Activated effector memory CD4-positive, alpha-beta T cell treated with anti-CD3 and anti-CD28 coated beads, Interleukin-2, amount 50 U/mL, for 16 hours (primary cell): ENCODE measurements around the gene KAT2B.

Experiments used
- DNase-seq: peaks from one replicate; pipeline ENCODE4 v3.0.0-alpha.2; 2020

The KAT2B gene

DNA sequence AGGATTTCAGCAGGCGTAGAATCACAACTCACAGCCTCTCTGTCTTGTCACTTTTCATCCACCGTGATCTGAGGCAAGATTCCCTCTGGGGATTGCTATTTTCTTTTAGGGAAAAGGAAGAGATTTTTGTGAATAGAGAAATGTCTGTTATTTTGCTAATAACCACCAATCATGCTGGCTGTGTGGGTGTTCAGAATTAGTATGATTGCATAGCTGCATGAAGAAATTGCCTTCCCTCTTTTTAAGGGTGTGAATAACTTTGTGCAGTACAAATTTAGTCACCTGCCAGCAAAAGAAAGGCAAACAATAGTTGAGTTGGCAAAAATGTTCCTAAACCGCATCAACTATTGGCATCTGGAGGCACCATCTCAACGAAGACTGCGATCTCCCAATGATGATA lies 60.8 kb downstream of the KAT2B start:
- DNase-seq, result no peak

GRCh38 chr3:20103731-20104130 lies 63.5 kb downstream of the KAT2B start:
- DNase-seq, result no peak

GRCh38 chr3:20104167-20104661 lies 64.0 kb downstream of the KAT2B start:
- DNase-seq, result peak; percentile 84

DNA sequence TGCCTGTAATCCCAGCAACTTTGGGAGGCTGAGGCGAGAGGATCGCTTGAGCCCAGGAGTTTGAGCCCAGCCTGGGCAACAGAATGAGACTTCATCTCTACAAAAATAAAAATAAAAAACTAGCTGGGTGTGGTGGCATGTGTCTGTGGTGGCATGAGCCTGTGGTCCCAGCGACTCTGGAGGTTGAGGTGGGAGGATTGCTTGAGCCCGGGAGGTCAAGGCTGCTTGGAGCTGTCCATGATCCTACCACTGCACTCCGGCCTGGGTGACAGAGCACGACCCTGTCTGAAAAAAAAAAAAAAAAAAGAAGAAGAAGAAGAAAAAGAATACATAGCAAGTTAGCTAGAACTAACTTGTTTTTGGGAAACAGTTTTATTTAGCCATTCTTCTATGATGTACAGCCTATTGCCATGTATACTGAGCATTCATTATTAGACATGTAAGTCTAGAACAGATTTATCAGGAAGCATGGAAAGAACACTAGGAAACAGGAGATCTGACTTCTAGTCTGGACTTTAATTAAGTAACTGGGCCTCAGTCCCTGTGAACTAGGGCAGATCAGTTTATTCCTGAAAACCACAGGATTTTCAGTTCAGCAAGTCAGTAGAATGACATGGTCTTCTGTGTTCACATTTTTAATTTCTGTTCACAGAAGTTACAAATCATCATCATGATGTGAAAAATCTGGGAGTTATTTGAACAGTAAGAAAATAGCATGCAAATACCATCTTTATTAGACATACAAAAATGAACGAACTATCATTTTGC lies 65.5 kb downstream of the KAT2B start:
- no peak for DNase-seq

DNA sequence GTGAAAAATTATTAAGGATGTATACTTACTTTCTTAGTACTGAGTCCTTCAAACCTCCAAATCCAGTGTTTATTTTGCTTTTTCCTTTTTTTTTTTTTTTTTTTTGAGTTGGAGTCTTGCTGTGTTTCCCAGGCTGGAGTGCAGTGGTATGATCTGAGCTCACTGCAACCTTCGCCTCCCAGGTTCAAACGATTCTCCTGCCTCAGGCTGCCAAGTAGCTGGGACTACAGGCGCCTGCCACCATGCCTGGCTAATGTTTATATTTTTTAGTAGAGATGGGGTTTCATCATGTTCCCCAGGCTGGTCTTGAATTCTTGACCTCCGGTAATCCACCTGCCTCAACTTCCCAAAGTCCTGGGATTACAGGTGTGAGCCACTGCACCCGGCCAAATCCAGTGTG lies 67.5 kb downstream of the KAT2B start:
- DNase-seq, result no peak

- no peak for DNase-seq
Measured at GRCh38 chr3:20108869-20109268, 68.6 kb downstream of the KAT2B start.

DNA sequence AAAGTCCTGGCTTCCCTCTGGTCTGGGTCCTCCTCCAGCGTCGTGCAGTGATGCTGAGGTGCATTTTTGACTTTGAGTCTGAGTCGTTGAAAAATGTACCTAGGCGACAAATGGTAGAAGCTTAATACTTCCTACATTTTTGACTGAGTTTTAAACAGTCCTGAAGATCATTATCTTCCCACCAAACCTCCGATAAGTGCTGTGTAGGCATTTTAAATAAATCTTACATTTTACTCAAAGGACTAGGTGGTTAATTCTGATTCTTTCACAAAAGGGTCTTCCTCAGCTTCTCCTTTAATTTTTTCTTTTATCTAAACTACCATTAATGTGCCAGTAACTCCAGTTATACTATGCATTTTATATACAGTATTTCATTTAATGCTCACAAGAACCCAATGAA lies 70.6 kb downstream of the KAT2B start:
- DNase-seq, result no peak

GRCh38 chr3:20111836-20112235 lies 71.6 kb downstream of the KAT2B start:
- no peak for DNase-seq

DNA sequence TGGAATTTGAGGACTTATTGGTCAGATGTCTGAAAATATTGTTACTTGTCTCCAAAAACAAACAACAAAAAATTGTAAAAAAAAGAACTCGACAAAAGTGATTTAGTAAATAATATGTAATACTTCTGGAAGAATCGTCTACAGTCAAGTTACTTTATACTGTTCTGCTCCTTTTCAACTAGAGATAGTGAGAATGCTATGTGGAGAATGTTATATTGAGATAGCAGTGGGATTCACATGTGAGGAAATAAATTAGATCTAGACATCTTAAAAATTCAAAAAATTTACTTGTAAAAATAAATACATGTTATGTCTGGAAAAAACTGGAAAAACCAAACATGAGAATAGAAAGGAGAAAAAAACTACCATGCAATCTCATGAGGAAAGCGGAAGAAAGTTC lies 80.8 kb downstream of the KAT2B start:
- DNase-seq, result no peak

GRCh38 chr3:20123131-20123652 lies 82.9 kb downstream of the KAT2B start:
- no peak for DNase-seq

DNA sequence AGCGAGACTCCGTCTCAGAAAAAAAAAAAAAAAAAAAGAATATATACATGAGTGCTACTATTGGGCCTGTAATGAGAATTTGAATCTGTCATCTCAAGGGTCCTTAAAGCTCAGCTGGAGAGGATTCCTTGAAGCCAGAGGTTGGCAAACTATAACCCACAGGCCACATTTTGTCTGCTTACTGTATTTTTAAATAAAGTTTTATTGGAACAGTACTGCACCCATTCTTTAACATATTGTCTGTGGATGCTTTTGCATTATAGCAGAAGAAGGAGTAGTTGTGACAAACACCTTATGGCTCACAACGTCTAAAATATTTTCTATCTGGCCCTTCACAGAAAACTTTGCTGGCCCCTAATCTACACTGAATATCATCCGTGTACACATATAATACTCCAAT lies 85.0 kb downstream of the KAT2B start:
- no peak for DNase-seq

- no peak for DNase-seq
Measured at GRCh38 chr3:20125897-20126296, 85.7 kb downstream of the KAT2B start.

DNA sequence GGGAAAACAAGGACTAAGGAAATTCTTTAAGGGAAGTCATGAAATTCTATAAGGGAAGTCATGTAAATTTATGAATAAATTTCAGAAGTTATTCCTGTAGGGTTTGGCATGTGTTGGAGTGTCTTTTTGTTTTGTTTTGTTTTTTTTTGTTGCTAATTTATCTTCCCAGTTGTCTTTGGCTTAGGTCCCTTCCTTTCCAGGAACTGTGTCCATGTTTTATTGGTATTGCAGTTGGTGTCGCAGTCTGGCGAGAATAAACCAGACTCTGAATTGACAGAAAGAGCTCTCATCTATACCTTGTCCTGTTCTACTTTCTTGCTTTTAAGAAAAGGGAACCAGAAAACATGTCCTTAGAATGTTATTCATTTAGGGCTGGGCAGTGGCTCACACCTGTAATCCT lies 88.1 kb downstream of the KAT2B start:
- DNase-seq, result no peak

DNA sequence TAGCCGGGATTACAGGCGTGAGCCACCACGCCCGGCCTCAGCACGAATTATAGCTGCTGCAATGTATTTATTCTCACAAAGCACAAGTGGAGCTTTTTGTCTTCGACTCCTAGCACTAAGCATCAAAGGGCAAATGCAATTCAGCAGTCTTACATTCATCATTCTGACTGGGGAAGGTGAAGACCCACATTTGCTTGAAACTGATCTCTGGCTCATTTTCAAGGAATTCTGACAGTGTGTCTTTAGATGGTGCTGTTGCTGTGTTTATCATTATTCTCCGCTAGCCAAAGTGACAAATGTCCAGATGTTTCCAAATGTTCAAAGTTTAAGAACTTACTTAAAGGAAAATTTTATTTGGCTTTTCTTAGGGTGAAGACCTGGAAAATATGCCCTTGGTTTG lies 89.9 kb downstream of the KAT2B start:
- no peak for DNase-seq

- DNase-seq, result no peak
Measured at GRCh38 chr3:20136231-20136630, 96.0 kb downstream of the KAT2B start.

GRCh38 chr3:20137647-20138046 lies 97.4 kb downstream of the KAT2B start:
- no peak for DNase-seq

DNA sequence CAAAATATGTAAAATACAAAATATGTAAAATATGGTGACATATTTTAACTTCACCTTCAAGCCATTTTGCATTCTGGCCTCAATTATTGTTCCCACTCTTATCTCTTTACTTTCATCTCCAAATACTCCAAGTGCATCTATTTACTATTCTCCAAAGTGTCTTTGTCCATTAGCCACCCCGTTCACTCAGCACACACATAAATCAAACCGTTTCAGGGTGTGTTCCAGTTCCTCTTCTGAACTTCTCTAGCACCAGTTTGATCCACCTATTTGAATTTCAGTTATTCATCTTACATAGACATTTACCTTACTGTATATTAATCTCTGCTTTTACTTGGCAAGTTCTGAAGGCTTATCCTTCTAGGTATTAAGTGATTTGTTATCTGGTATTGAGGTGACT lies 100.6 kb downstream of the KAT2B start:
- DNase-seq, result no peak

- no peak for DNase-seq
Measured at GRCh38 chr3:20141316-20141715, 101.1 kb downstream of the KAT2B start.

GRCh38 chr3:20141851-20142250 lies 101.6 kb downstream of the KAT2B start:
- no peak for DNase-seq

DNA sequence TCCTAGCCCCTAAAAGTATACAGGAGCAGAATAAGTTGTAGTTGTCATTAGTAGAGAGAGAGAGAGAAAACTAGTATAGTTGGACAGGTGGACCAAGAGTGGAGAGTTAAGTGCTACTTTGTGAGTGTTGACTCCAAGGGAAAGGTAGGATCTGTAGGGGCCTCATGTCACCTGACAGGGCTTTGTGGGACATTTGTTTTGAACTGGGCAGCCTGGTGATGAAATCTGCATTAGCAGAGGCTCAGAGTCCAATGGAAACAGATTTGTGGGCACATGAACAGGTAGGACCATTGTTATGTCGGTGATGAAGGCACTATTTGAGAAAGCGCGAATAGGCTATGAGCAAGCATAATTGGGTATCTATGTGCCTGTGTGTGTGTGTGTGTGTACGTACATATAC lies 102.3 kb downstream of the KAT2B start:
- DNase-seq, result no peak

DNA sequence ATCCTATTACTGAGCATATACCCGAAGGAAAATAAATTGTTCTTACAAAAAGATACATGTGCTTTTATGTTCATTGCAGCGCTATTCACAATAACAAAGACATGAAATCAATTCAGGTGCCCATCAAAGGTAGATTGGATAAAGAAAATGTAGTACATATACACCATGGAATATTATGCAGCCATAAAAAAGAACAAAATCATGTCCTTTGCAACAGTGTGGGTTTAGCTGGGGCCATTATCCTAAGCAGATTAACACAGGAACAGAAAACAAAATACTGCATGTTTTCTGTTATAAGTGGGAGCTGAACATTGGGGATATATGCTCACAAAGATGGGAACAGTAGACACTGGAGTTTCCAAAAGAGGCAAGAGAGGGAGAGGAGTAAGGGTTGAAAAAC lies 103.3 kb downstream of the KAT2B start:
- no peak for DNase-seq

GRCh38 chr3:20145874-20146273 lies 105.6 kb downstream of the KAT2B start:
- no peak for DNase-seq

DNA sequence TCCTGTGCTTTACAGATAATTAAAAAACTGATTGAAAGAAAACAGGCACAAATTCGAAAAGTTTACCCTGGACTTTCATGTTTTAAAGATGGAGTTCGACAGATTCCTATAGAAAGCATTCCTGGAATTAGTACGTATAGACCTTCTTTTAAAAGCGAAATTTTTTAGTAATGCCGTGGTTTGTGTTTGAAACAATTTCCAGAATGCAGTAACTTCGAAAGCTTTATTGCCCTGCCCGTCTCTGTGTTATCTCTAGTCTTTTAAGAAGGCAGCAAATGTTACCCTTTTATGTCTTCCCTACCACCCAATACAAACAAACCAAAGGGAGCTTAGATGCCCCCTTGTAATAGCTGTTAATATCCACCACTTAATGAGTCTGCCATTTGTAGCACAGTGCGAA lies 106.1 kb downstream of the KAT2B start:
- DNase-seq, result no peak

DNA sequence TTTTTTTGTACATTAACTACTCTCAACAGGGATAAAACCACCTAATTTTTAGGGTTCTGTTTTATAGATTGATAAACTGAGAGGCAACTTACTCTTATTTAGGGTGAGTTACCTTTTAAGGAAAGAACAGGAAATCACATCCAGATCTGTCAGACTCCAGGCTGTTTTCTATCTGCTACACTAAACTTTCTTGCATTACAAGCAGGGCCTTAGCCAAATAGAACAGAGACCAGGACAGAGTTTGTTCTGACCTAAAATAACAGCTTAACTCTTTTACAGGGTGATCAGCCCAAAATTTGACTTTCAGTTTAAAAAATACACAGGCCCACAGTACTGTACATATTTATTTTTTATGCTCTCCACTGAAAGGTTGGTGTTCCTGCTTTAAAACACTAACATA lies 107.1 kb downstream of the KAT2B start:
- DNase-seq, result no peak

DNA sequence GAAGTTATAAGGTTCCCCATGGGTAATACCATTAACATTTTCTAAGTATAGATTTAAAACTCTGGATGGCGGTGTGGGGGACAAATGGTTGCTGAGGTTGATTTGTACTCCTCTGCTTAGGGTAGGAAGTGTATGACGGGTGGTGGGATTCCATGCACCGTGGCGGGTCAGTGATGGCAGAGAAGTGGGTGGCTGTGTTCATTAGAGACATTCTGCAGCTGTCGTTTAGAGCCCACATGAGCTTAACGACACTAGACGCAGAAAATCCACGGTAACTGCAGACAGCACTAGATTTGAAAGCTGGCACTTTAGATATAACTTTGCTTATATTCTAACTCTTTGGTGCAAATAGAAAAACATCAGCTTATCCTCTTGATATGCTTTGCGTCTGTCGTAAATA lies 108.2 kb downstream of the KAT2B start:
- no peak for DNase-seq
